Measurements from ENCODE around the gene LUC7L2. TPM values are rescaled to one million over a fixed set of nuclear protein-coding genes. Genes with fewer than 3 reads are reported as not detected.

LUC7L2 gene
- total RNA-seq, 1 experiment from 2014 or later, result 81.2 TPM

- Histone ChIP-seq H2BK12ac (ENCODE audit: insufficient read length, low read depth, low read length) (no peak overlapping the region), H2BK20ac (ENCODE audit: low read depth, low read length, poor library complexity, severe bottlenecking) (no peak overlapping the region), H4K91ac (ENCODE audit: insufficient read length, low read depth, low read length) (no peak overlapping the region), H3K23ac (ENCODE audit: insufficient read length, low read depth, low read length) (no peak overlapping the region), H3K27ac (ENCODE audit: insufficient read length, low read depth, low read length) (no peak overlapping the region), H3K23me2 (ENCODE audit: insufficient read length, low read depth, low read length, poor library complexity, severe bottlenecking) (no peaks in the 10 kb centered on the region), H2AK5ac (ENCODE audit: insufficient read length, low read length) (no peak overlapping the region), H2BK15ac (ENCODE audit: low read depth, low read length) (no peak overlapping the region), H4K5ac (ENCODE audit: insufficient read length, low read depth, low read length) (no peak overlapping the region), H3K4me1 (ENCODE audit: insufficient read depth, low read length) (no peaks in the 10 kb centered on the region), H2BK5ac (ENCODE audit: insufficient read length, low read length) (no peak overlapping the region), H3T11ph (ENCODE audit: low read length) (no peak overlapping the region), H2BK120ac (ENCODE audit: low read depth, low read length, poor library complexity, severe bottlenecking) (no peak overlapping the region), H3K79me1 (ENCODE audit: insufficient read depth, low read depth, low read length, poor library complexity, severe bottlenecking) (no peaks in the 10 kb centered on the region), H3K4ac (ENCODE audit: low read depth, low read length) (no peak overlapping the region), H3K27me3 (ENCODE audit: insufficient read depth, low read length) (no peaks in the 10 kb centered on the region), H3K18ac (ENCODE audit: insufficient read length, low read depth, low read length) (no peak overlapping the region), H3K79me2 (ENCODE audit: insufficient read depth, low read length) (no peaks in the 10 kb centered on the region), H2AFZ (ENCODE audit: low read length) (no peak overlapping the region), H3K56ac (ENCODE audit: insufficient read length, low read depth, low read length) (no peak overlapping the region), H3K9ac (ENCODE audit: extremely low read depth, insufficient read length, low read length) (no peak overlapping the region), H3K9me3 (ENCODE audit: control insufficient read depth, low read depth, low read length) (no peaks in the 10 kb centered on the region), H4K20me1 (ENCODE audit: control insufficient read depth, insufficient read depth, insufficient read length) (peaks cover 2% of the 10 kb centered on the region), H3K14ac (ENCODE audit: insufficient read depth, low read length) (no peak overlapping the region), H3K4me2 (ENCODE audit: insufficient read depth, insufficient read length, low read length) (no peak overlapping the region), H4K8ac (replicated peaks; ENCODE audit: insufficient read length, low read depth, low read length) (no peak overlapping the region)
- peaks cover 2 to 15% (median 6%) of the 10 kb centered on the region in 3 experiments; a peak in 5 of 7 replicates for H3K36me3 Mint-ChIP-seq (ENCODE audit: insufficient read depth in 1 of 3, low read depth in 3 of 3)
- H3K27ac Mint-ChIP-seq, result peak overlapping the region in 1 of 3 experiments; percentile 40; a peak in 2 of 7 replicates
- H3K4me1 Mint-ChIP-seq, result peaks cover 31 to 33% of the 10 kb centered on the region in 2 experiments
- no CpG with 5 or more reads among the region's 8 CpGs for WGBS (ENCODE audit: extremely low coverage, insufficient read length, low lambda C conversion rate)
- H3K9me3 Mint-ChIP-seq, result no peaks in the 10 kb centered on the region
- no peak overlapping the region for H3K4me3 Mint-ChIP-seq
- no peak for DNase-seq
- no peaks in the 10 kb centered on the region for H3K27me3 Mint-ChIP-seq (ENCODE audit: low read depth)
- no peak for TF ChIP-seq CTCF (conservative IDR thresholded peaks at IDR 0.05)
These were observed 96.8 kb downstream of the LUC7L2 start for GRCh38 chr7:139456511-139456910.
